OCI-M1 (cell line): ENCODE measurements around the gene PPP1CB.
"Not testable (repeated sequence)": the region's sequence is repeated elsewhere in the genome, so short reads cannot be mapped to it uniquely, and the experiment has no call there.

ENCODE experiments used
- DNase-seq: peaks from one replicate; lab custom pipeline; 2025; lab: John Stamatoyannopoulos, UW

The PPP1CB gene

DNA sequence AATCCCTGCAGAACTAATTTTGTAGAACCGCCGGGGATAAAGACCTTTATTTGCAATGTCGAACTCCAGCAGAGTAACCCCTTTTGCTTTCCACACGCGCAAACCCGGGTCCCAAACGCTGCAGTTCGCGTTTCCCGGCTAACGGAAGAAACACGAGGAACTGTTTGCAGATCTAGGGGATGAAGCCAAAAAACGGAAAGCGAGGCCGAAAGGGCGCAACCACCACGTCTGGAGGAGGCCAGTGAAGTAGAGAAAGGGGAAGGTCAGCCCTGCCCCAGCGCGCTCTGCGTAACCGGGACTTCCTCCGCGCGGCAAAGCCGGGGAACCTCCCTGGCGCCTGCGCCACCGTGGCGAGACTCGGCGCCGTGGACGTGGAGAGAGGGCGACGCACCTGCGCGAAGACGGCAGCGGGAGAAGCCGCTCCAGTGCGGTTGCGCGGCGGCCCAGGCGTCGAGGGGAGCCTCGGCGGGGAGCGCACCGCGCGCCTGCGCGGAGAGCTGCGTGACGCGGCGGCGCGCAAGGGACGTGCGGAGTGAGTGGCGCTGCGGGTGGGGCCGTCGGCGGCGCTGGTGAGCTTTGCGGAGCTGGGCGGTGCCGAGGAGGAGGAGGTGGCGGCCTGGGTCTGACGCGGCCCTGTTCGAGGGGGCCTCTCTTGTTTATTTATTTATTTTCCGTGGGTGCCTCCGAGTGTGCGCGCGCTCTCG lies at the start of gene PPP1CB:
TSS of gene PPP1CB (plus strand) at position 579 of the 704 bp plus-strand sequence. CDS start 295 bp downstream, outside the sequence.
- peak; percentile 93 for DNase-seq

DNA sequence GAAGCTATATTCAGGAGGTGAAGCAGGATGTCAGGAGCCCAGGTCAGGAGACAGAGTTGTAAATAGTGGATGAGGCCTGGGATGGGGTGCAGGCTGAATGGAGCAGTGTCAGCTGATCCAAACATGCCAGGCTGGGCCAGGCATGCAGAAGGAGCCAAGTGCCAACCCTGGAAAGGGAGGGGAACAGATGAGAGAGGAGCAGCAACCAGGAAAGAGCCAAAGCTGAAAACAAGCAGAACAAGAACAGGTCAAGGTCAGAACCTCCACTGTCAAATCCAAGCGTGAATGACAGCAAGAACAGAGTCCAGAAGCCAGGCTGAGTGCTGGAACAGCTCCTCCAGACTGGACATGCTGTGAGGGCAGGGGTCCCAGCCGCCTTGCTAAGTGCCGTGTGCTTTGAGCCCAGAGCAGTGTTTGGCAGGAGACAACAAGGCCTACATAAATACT lies 49.2 kb upstream of the PPP1CB start:
- no peak for DNase-seq

DNA sequence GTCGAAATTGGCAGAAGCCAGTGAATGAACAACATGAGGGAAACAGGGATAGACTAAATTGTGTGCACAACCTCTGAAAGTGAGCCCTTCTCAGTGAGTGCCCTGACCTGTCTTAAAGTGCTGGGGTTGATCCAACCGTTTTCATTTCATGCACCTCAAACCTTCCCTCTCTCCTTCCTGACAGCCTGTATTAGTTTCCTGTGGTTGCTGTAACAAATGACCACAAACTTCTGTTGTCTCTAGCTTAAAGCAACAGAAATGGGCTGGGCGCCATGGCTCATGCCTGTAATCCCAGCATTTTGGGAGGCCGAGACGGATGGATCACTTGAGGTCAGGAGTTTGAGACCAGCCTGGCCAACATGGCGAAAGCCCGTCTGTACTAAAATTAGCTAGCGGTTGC lies 48.8 kb upstream of the PPP1CB start:
- no peak for DNase-seq

DNA sequence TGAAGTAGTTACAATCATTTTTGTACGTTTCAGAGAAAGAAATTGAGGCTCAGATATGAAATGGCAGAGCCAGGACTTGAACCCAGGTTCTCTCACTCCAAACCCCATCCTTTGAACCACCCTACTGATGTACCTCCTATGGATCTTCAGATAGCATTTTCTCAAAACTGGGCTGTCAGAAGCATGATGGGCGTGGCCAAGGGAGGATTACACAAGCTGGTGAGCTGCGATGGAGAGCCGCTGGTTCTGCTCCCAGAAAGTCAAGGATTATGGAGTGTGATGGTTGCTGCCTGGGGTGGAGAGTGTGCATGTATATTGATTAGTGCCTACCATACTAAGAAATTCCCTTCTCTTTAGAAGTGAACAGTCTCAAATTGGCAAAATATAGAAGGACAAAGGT lies 47.0 kb upstream of the PPP1CB start:
- DNase-seq, result no peak

DNA sequence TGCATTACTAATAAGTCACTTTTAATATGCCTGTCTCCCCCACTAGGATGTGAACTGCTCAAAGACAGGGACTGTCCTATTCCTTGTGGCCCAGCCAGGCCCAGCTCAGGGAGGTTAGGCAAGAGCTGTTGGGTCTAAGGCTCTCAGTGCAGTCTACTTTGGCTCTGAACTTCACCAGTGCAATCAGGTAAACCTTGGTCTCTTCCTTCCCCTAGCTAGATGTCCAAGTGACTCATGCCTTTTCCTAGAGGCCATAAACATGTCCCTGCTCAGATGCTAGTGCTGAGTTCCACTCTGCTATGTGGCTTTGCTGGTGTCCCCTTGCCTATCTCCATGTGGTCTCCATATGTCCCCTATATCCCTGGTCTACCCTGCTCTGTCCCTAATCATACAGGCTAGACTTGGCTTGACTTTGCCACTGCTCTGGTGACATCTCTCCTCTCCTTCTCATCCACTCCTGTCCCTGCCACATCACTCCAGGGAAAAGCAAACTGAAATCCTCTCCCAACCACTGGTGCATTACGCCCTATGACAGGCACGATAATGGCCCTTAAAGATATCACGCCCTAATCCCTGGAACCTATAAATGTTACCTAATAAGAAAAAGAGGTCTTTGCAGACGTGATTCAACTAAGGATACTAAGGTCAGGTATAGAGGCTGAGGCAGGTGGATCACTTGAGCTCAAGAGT lies 45.7 kb upstream of the PPP1CB start:
- no peak for DNase-seq

DNA sequence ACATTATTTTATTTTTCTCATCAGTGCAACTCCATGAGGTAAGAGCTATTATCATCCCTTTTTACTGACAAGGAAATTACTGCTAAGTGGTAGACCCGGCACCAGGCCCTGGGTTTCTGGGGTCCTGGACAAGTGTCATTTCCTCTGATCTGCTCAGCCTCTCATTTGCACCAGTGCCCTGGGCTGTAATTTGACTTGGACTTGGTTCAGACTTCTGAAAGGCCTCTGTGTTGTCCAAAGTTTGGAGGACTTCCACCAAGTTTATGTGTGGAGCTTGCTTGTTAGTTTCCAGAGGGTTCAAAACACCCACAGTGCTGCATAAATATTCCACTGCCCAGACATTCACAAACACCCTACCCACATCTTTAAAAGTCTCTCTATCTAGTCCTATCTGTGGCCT lies 44.0 kb upstream of the PPP1CB start:
- DNase-seq, result no peak

DNA sequence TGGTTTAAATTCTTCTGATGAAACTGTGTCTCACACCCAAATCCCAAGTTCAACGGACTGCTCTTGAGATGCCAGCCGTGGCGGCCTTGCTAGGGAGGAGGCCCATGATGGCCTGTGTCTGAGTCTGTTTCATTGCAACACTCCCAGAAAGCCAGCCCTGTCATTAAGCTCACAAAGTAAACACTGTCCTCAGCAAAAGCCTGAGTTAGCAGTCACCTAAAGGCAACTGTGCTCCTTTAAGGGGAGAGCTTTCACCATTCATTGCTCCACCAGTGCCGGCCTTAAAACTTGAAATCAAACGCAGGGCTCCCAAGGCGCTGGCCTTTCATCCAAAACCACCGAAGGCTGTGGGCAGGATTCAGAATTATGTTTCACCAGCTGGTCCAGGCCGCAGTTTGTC lies 42.5 kb upstream of the PPP1CB start:
- DNase-seq, result no peak

DNA sequence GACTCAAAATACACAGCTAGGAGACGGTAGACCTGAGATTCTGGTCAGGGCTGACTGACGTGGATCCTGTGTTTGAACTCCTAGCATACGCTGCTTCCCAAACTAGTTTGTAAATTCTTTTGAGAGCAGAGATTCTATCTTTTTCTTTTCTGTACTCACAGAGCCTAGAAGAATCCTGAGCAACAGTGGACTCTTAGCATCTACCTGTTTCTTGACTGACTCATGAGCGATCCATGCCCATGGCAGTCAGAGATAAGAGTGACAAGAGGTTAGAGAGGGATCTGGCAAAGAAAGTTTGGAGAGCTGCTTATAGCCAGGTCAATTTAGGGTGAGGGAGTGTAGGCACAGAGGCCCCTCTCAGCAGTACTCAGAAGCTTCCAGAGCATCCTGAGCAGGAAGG lies 41.1 kb upstream of the PPP1CB start:
- DNase-seq, result no peak

DNA sequence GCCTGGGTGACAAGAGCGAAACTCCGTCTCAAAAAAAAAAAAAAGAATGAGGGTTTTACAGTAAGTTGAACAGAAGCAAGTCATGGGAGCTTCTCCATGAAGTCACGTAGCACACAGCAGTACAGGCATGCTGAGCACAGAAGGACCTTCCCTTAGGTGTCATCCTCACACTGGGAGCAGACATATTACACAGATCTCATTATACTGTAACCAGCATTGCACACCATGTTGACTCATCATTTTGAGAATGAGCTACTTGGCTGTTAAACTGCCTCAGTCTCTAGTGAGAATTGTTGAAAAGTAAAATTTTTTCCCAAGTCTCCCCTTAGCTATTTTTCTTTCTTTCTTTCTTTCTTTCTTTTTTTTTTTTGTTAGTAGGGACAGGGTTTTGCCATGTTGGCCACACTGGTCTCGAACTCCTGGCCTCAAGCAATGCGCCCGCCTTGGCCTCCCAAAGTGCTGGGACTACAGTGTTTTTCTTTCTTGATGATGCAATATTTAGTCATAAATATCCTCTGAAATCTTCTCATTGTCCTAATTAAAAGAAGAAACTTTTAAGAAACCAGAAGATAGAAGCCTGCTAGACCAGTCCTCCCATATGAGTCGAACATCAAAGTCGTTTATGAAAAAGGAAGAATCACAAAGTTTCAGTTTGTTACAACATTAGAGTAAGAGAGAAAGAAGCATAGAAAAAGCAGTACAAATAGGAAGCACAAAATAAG lies 37.9 kb upstream of the PPP1CB start:
- DNase-seq, result peak; percentile 19

DNA sequence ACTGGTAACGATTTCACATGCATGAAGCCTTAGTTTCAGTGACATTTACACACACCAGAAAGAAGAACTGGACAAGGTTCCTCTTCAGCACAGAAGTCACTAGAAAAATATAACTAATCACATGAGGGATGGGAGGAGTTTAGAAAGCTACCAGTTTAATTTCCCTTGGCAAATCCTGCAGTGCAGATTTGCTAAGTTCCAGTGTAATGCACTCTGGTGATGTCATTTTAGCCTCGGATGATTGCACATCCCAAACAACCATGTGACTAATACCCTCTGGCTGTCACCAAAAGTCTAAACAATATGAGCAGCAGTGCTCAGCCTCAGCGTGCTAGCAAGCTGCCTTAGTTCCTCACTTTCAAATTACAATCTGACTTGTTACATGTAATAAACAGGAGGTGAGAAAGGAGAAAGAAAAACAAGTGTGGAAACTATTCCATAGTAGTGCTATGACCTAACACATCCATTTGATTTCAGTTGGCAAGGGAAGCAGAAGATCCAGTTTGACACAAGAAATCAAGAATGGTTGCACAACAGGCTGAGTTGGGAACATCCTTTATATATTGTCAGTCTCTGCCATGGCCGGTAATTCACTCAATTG lies 35.3 kb upstream of the PPP1CB start:
- peak; percentile 67 for DNase-seq

DNA sequence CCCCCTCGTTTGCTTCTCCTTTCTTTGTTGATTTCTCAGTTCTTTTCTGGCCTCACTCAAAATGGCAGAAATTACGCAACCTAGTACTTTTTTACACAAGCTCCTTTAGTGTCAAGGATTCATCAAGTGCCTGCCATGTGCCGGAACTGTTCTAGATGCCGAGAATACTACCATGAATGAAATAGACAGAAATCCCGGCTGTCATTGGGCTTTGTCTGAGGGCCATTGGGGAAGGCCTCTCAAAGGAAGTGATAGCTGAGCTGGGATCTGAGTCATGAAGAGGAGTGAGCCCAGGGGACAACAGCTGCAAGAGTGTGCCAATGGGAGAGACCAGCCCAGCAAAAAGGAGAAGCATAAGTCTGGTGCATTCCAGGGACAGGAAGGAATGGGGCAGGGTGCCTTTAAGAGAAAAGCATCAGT lies 34.3 kb upstream of the PPP1CB start:
- peak; percentile 38 for DNase-seq

DNA sequence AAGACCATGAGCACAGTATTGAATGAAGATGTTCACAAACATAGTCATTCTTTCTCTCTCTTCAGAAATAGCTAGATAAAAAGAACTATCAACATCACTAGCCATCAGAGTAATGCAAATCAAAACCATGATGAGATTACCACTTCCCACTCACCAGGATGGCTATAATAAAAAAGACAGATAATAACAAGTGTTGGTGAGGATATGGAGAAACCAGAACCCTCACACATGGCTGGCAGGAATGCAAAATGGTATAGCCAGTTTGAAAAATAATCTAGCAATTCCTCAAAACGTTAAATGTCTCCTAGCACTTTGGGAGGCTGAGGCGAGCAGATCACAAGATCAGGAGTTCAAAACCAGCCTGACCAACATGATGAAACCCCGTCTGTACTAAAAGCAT lies 31.3 kb upstream of the PPP1CB start:
- no peak for DNase-seq

DNA sequence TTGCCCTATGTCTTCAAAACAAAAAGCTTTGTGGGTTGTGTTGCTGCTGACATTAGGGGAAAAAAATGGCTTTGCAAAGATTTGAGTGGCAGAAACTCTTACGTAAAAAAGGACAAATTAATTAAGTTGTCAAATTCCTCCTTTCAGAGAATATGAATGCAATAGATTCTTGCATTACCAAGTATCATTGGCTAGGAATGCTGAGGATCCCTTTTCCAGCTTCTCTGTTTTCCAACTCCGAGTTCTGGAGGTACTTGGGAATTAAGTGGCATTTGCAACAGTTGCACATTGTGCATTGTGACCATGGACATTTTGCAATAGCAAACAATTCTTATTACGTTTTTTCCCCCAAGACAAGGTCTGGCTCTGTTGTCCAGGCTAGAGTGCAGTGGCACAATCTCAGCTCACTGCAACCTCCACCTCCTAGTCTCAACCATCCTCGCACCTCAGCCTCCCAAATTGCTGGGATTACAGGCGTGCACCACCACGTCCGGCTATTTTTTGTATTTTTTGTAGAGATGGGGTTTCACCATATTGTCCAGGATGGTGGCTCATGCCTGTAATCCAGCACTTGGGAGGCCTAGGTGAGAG lies 29.9 kb upstream of the PPP1CB start:
- no peak for DNase-seq

DNA sequence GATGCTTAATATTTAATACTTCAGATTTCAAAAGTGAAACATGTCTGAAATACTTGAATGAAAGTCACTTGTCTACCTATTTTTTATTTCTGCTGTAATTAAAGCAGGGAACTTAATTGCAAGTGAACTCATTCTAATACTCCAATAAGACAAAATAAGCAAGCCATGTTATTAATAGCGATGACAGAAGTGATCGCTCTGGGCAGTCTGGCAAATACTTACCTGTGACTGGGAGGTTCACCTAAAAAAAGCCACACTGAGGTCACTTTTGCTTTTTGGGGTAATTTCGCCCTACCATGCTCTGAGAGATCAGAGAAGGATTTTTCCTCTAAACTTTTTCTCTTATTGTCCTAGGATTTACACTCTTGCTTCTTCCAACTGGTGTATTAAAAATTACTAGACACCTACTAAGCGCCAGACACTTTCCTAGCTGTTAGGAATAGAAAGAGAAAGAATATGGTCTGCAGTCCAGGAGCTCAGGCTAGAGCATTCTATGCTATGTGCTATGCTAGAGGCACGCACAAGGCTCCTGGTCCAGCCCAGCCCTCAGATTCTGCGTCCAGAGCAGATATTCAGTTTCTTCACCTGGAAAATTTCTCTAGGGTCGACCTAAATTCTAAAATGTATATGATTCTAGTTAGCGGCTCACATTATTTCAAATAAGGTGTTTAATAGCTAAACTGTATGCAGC lies 26.5 kb upstream of the PPP1CB start:
- no peak for DNase-seq

DNA sequence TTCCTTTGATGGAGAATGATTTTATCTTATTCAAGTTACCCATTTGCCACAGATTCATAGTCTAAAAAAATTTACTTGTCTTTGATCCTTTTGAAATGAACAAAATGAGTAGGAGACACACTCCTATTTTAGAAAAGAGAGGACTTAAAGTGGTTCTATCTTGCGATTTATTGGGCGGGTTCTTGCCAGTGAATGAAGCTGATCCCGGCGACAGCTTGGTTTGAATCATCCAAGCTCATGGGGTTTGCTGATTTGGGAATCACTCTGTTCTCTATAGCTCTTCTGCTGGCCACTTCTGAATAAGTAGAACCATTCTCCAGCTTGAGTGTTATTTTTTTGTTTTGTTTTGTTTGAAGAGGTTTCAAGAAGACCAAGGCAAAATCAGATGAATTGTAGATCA lies 25.5 kb upstream of the PPP1CB start:
- no peak for DNase-seq

DNA sequence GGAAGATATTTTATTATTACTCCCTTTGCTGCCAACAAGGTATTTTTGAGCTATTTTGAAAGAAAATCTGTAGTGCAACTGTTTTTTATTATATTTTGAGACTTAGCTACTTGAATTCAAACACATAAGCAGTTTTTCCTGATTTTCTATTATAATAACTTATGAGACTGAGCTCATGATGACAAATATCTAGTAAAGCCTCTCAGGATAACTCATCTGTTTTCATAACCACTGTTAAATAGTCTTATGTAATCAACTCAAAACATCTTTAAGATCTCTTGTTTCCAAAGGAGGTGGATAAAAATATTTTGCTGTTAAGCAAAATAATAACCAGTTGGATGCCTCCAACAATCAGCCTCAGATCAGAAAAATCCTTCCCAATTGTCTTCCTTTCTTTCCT lies 21.9 kb upstream of the PPP1CB start:
- no peak for DNase-seq

DNA sequence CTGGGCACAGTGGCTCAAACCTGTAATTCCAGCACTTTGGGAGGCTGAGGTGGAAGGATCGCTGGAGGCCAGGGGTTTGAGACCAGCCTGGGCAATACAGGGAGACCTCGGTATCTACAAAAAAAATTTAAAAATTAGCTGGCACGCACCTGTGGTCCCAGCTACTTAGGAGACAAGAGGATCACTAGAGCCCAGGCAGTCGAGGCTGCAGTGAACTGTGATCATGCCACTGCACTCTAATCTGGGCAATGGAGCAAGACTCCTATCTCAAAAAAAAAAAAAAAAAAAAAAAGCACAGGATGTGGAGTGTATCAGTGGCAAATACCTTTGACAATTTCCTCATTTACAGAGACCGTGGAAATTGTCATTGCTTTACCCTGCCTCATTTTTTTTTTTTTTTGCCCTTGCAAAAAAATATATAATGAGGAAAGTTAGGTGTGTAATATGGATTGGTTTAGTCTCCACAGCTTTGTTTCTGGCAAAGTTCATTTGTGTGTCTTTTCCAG lies 20.9 kb upstream of the PPP1CB start:
- DNase-seq, result no peak

DNA sequence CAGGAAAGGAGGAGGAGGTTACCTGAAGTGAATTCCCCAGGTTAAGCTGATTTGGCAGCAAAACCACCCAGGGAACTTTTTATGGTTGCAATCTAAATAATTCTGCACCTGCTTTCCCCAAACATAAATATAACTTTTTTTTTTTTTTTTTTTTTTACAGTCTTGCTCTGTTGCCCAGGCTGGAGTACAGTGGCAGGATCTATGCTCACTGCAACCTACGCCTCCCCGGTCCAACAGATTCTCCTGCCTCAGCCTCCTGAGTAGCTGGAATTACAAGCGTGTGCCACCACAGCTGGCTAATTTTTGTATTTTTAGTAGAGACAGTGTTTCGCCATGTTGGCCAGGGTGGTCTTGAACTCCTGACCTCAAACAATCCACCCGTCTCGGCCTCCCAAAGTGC lies 16.1 kb upstream of the PPP1CB start:
- no peak for DNase-seq

DNA sequence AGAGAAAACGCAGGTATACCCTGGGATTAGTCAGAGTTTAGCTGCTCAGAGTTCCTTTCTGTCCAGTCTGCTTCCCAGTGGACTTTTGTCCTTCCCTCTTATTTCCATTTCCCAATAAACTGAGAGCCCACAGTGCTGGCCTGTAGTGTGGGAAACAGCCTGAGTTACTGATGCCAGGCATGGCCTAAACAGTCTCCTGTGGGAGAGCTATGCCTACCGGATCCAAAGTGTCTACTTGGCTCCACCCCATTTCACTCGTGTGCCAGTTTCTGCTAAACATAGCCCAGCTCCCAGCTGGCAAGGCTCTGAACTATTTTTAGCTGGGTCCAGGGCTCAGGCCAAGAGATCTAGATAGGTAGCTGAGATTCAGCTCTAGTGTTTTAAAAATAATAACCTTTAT lies 15.6 kb upstream of the PPP1CB start:
- DNase-seq, result no peak

DNA sequence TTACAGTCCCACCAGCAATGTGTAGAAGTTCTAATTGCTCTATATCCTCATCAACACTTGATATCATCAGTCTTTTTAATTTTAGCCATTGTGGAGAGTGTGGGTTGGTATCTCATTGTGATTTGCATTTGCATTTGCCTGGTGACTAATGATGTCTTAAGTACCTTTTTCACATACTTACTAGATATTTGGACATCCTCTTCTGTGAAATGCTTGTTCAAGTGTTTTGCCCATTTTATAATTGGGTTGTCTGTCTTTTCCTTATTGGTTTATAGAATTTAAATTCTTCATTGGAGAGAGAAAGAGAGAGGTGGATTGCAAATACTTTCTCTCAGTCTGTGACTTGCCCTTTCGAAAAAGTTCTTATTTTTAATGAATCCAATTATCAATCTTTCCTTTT lies 14.0 kb upstream of the PPP1CB start:
- no peak for DNase-seq

DNA sequence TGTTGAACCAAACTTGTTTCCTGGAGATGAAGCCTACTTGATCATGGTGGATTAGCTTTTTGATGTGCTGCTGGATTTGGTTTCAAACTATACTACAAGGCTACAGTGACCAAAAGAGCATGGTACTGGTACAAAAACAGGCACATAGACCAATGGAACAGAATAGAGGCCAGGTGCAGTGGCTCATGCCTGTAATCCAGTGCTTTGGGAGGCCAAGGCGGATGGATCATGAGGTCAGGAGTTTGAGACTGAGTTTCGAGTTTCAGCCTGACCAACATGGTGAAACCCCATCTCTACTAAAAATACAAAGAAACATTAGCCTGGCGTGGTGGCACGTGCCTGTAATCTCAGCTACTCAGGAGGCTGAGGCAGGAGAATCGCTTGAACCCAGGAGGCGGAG lies 9.0 kb upstream of the PPP1CB start:
- DNase-seq, result not testable (repeated sequence)
